Ramos (cell line): Measurements from ENCODE around the gene POR.
"Not testable (repeated sequence)": the region's sequence is repeated elsewhere in the genome, so short reads cannot be mapped to it uniquely, and the experiment has no call there.

Experiments used
- in situ Hi-C: fragments of 300-500 bp; cut with MboI; formaldehyde crosslinking; loops from one replicate; pipeline ENCODE4 v1.14.3; 2022; ENCODE audit warnings: low sequenced_read_pairs; ENCODE audit not compliant: unreplicated experiment

POR gene

GRCh38 chr7:75987026-75987804 is 72.3 kb downstream of the POR start:
- in situ Hi-C loops, result no loop called here

GRCh38 chr7:75987805-75988567 is 73.0 kb downstream of the POR start:
- in situ Hi-C loops, result no loop called here

GRCh38 chr7:75988568-75989499 is 73.9 kb downstream of the POR start:
- in situ Hi-C loops, result no loop called here

GRCh38 chr7:75989500-75990388 is 74.8 kb downstream of the POR start:
- in situ Hi-C loops, result no loop called here

- in situ Hi-C loops, result no loop called here
Measured at GRCh38 chr7:75991531-75992082, 76.7 kb downstream of the POR start.

GRCh38 chr7:75992083-75992755 is 77.3 kb downstream of the POR start:
- in situ Hi-C loops, result no loop called here

GRCh38 chr7:75993689-75994387 is 78.9 kb downstream of the POR start:
- in situ Hi-C loops, result no loop called here

- in situ Hi-C loops, result no loop called here
Measured at GRCh38 chr7:75994388-75995051, 79.6 kb downstream of the POR start, which contains the start of gene TMEM120A. TSS of gene TMEM120A (minus strand) at chr7:75994595. CDS start at chr7:75994570, 25 bp downstream.

- in situ Hi-C loops, result no loop called here
Measured at GRCh38 chr7:75995052-75995471, 80.1 kb downstream of the POR start.

GRCh38 chr7:75995996-75996395 is 81.0 kb downstream of the POR start:
- in situ Hi-C loops, result no loop called here

- in situ Hi-C loops, result no loop called here
Measured at GRCh38 chr7:75996476-75996875, 81.5 kb downstream of the POR start.

- in situ Hi-C loops, result no loop called here
Measured at GRCh38 chr7:75998038-75998437, 83.1 kb downstream of the POR start.

- in situ Hi-C loops, result no loop called here
Measured at GRCh38 chr7:76000566-76000965, 85.6 kb downstream of the POR start.

GRCh38 chr7:76002139-76002538 is 87.2 kb downstream of the POR start:
- in situ Hi-C loops, result no loop called here

- in situ Hi-C loops, result no loop called here
Measured at GRCh38 chr7:76002822-76003221, 87.9 kb downstream of the POR start.

GRCh38 chr7:76003351-76003750 is 88.4 kb downstream of the POR start:
- in situ Hi-C loops, result no loop called here

- in situ Hi-C loops, result not testable (repeated sequence)
Measured at GRCh38 chr7:76005004-76005403, 90.0 kb downstream of the POR start.
